H1 (cell line): ENCODE measurements around the gene RTF1.

Source experiments
- CHD2 ChIP-seq: IDR thresholded peaks from 2 replicates; pipeline ENCODE4 v1.6.1; 2012; ENCODE audit warnings: low read length, improper control_type of control experiment
- CTBP2 ChIP-seq: IDR thresholded peaks from 2 replicates; pipeline ENCODE4 v1.7.0; 2011; ENCODE audit warnings: borderline replicate concordance, mild to moderate bottlenecking, moderate library complexity, mixed read lengths, low read length; ENCODE audit not compliant: insufficient read depth, insufficient read length
- CTCF ChIP-seq, 3 experiments: IDR thresholded peaks; 1 replicate in 2 of 3; 2 replicates in 1 of 3; pipeline versions ENCODE4 v1.5.1 to v1.6.1; 2011; ENCODE audit warnings: low read length in 3 of 3, mild to moderate bottlenecking in 3 of 3, inconsistent platforms in 2 of 3, low read depth in 1 of 3, moderate library complexity in 1 of 3; ENCODE audit not compliant: insufficient read depth in 1 of 3; ENCODE audit errors: control extremely low read depth in 1 of 3
- EZH2 ChIP-seq: fragments of 200-600 bp; sonication (generic); IDR thresholded peaks from 2 replicates; pipeline ENCODE4 v1.7.1; 2012; ENCODE audit warnings: low read depth, mild to moderate bottlenecking, moderate library complexity, low read length, inconsistent platforms; ENCODE audit not compliant: severe bottlenecking
- GTF2F1 ChIP-seq: IDR thresholded peaks from 2 replicates; pipeline ENCODE4 v1.6.1; 2012; ENCODE audit warnings: low read depth, low read length, improper control_type of control experiment, borderline replicate concordance
- JUN ChIP-seq: IDR thresholded peaks from 2 replicates; pipeline ENCODE4 v1.6.1; 2011; ENCODE audit warnings: low read depth, mild to moderate bottlenecking, improper control_type of control experiment, low read length
- JUND ChIP-seq: IDR thresholded peaks from 2 replicates; pipeline ENCODE4 v1.6.1; 2011; ENCODE audit warnings: mild to moderate bottlenecking, improper control_type of control experiment, low read length
- NRF1 ChIP-seq: IDR thresholded peaks from 2 replicates; pipeline ENCODE4 v1.6.1; 2011; ENCODE audit warnings: mild to moderate bottlenecking, low read depth, low read length, improper control_type of control experiment
- POLR2A ChIP-seq, 2 experiments: IDR thresholded peaks; 1 replicate in 1 of 2; 2 replicates in 1 of 2; pipeline ENCODE4 v1.6.1; 2011; ENCODE audit warnings: low read depth in 2 of 2, low read length in 2 of 2, mild to moderate bottlenecking in 2 of 2; ENCODE audit errors: control extremely low read depth in 1 of 2
- POLR2AphosphoS5 ChIP-seq: IDR thresholded peaks from 2 replicates; pipeline ENCODE4 v1.6.1; 2011; ENCODE audit warnings: low read depth, low read length
- SP1 ChIP-seq: IDR thresholded peaks from 2 replicates; pipeline ENCODE4 v1.6.1; 2011; ENCODE audit warnings: low read depth, low read length
- TEAD4 ChIP-seq: IDR thresholded peaks from 2 replicates; pipeline ENCODE4 v1.6.1; 2012; ENCODE audit warnings: low read depth, low read length, inconsistent platforms, mixed read lengths
- YY1 ChIP-seq: IDR thresholded peaks from 2 replicates; pipeline ENCODE4 v1.6.1; 2011; ENCODE audit warnings: low read depth, mild to moderate bottlenecking, low read length

- TF ChIP-seq CTCF (IDR thresholded peaks at IDR 0.05; ENCODE audit: control extremely low read depth in 1 of 3, insufficient read depth in 1 of 3, low read depth in 1 of 3, low read length in 3 of 3) (no peak), JUND (no peak), JUN (no peak), TEAD4 (no peak), POLR2A (IDR thresholded peaks at IDR 0.05; ENCODE audit: control extremely low read depth in 1 of 2, low read depth in 2 of 2, low read length in 2 of 2) (no peak), SP1 (no peak), NRF1 (no peak), YY1 (no peak), EZH2 (no peak), POLR2AphosphoS5 (no peak), CHD2 (no peak), GTF2F1 (no peak), CTBP2 (no peak)
Measured at GRCh38 chr15:41493902-41494189, 77.0 kb downstream of the RTF1 start.
